ENCODE measurements around the gene CALN1.
"Not testable (repeated sequence)": the region's sequence is repeated elsewhere in the genome, so short reads cannot be mapped to it uniquely, and the experiment has no call there.

The CALN1 gene

GRCh38 chr7:72087926-72088325 lies 324.2 kb downstream of the CALN1 start:
- no peak for DNase-seq (ENCODE audit: low read depth)

- no peak for DNase-seq (ENCODE audit: low read depth)
Measured at GRCh38 chr7:72080865-72081510, 331.1 kb downstream of the CALN1 start.

- DNase-seq (ENCODE audit: low read depth) = no peak
Measured at GRCh38 chr7:72080341-72080766, 331.8 kb downstream of the CALN1 start.

GRCh38 chr7:72078856-72079255 lies 333.3 kb downstream of the CALN1 start:
- DNase-seq (ENCODE audit: low read depth) = no peak

GRCh38 chr7:72078301-72078700 lies 333.8 kb downstream of the CALN1 start:
- DNase-seq (ENCODE audit: low read depth) = no peak

- DNase-seq (ENCODE audit: low read depth) = no peak
Measured at GRCh38 chr7:72077786-72078185, 334.4 kb downstream of the CALN1 start.

- no peak for DNase-seq (ENCODE audit: low read depth)
Measured at GRCh38 chr7:72072901-72073300, 339.2 kb downstream of the CALN1 start.

- no peak for DNase-seq (ENCODE audit: low read depth)
Measured at GRCh38 chr7:72069263-72069662, 342.9 kb downstream of the CALN1 start.

- not testable (repeated sequence) for DNase-seq (ENCODE audit: low read depth)
Measured at GRCh38 chr7:72065764-72066163, 346.4 kb downstream of the CALN1 start.

GRCh38 chr7:72064916-72065315 lies 347.2 kb downstream of the CALN1 start:
- DNase-seq (ENCODE audit: low read depth) = no peak

GRCh38 chr7:72063330-72063729 lies 348.8 kb downstream of the CALN1 start:
- no peak for DNase-seq (ENCODE audit: low read depth)

GRCh38 chr7:72062666-72063065 lies 349.5 kb downstream of the CALN1 start:
- DNase-seq (ENCODE audit: low read depth) = no peak

- DNase-seq (ENCODE audit: low read depth) = no peak
Measured at GRCh38 chr7:72059925-72060324, 352.2 kb downstream of the CALN1 start.

- no peak for DNase-seq (ENCODE audit: low read depth)
Measured at GRCh38 chr7:72058579-72058978, 353.6 kb downstream of the CALN1 start.

- no peak for DNase-seq (ENCODE audit: low read depth)
Measured at GRCh38 chr7:72057796-72058195, 354.3 kb downstream of the CALN1 start.

GRCh38 chr7:72057231-72057630 lies 354.9 kb downstream of the CALN1 start:
- no peak for DNase-seq (ENCODE audit: low read depth)

GRCh38 chr7:72055426-72055825 lies 356.7 kb downstream of the CALN1 start:
- DNase-seq (ENCODE audit: low read depth) = no peak

GRCh38 chr7:72053292-72053691 lies 358.8 kb downstream of the CALN1 start:
- no peak for DNase-seq (ENCODE audit: low read depth)

- DNase-seq (ENCODE audit: low read depth) = no peak
Measured at GRCh38 chr7:72048420-72048819, 363.7 kb downstream of the CALN1 start.

- no peak for DNase-seq (ENCODE audit: low read depth)
Measured at GRCh38 chr7:72042855-72043254, 369.3 kb downstream of the CALN1 start.

- no peak for DNase-seq (ENCODE audit: low read depth)
Measured at GRCh38 chr7:72040641-72041040, 371.5 kb downstream of the CALN1 start.

- DNase-seq (ENCODE audit: low read depth) = no peak
Measured at GRCh38 chr7:72039460-72039859, 372.7 kb downstream of the CALN1 start.

GRCh38 chr7:72038022-72038732 lies 374.0 kb downstream of the CALN1 start:
- DNase-seq (ENCODE audit: low read depth) = no peak

GRCh38 chr7:72037516-72037915 lies 374.6 kb downstream of the CALN1 start:
- no peak for DNase-seq (ENCODE audit: low read depth)
